Measurements from ENCODE around the gene PDE4A. TPM values are rescaled to one million over a fixed set of nuclear protein-coding genes. Genes with fewer than 3 reads are reported as not detected.

The PDE4A gene
- total RNA-seq, 4 donors from 2014 or later, result 6.4 to 10.1 (median 8.4) TPM

GRCh38 chr19:10518444-10519361, 98.4 kb downstream of the PDE4A start:
- ATAC-seq (no peak), DNase-seq (no peak)
- intact Hi-C loops (cut with DNase I; ENCODE audit: low total_unique reads) (no loop called here), in situ Hi-C loops (cut with MboI; ENCODE audit: low sequenced_read_pairs in 4 of 4) (no loop called here)
- TF ChIP-seq POLR2A (IDR thresholded peaks at IDR 0.05), result no peak
- TF ChIP-seq, protein P1, sequence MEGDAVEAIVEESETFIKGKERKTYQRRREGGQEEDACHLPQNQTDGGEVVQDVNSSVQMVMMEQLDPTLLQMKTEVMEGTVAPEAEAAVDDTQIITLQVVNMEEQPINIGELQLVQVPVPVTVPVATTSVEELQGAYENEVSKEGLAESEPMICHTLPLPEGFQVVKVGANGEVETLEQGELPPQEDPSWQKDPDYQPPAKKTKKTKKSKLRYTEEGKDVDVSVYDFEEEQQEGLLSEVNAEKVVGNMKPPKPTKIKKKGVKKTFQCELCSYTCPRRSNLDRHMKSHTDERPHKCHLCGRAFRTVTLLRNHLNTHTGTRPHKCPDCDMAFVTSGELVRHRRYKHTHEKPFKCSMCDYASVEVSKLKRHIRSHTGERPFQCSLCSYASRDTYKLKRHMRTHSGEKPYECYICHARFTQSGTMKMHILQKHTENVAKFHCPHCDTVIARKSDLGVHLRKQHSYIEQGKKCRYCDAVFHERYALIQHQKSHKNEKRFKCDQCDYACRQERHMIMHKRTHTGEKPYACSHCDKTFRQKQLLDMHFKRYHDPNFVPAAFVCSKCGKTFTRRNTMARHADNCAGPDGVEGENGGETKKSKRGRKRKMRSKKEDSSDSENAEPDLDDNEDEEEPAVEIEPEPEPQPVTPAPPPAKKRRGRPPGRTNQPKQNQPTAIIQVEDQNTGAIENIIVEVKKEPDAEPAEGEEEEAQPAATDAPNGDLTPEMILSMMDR (IDR thresholded peaks at IDR 0.05 in 4 of 5, conservative IDR thresholded peaks at IDR 0.05 in 1 of 5), result no peak
- Histone ChIP-seq H3K27ac (no peak overlapping the region), H3K9me3 (no peaks in the 10 kb centered on the region), H3K27me3 (peaks cover 54 to 62% (median 57%) of the 10 kb centered on the region in 3 donors), H3K36me3 (no peaks in the 10 kb centered on the region), H3K4me3 (no peak overlapping the region), H3K4me1 (peaks cover 3 to 8% of the 10 kb centered on the region in 2 donors)

MicroRNAs within 50 kb of the gene (microRNA counts, 767-probe panel; counts per million panel counts)
- microRNA hsa-miR-1181, result 356 to 448 counts per million in 2 donors

Small RNA genes lying within 50 kb of the gene (microRNA-seq; reads per million reads assigned to microRNA genes)
- gene MIR1181 (ENCODE audit: borderline replicate concordance in 2 of 2), result 0 reads per million in 2 donors

Other genes with a start within 250 kb of the PDE4A start
- gene DNMT1, start 225.6 kb upstream of the PDE4A start, total RNA-seq, result 10 to 100 TPM; 11.5 to 43.0 (median 17.7) TPM
- gene S1PR2, start 189.2 kb upstream of the PDE4A start, total RNA-seq, result 1 to 10 TPM in 2 of 4 donors, under 1 TPM in 2; 0.56 to 2.2 (median 1.1) TPM
- 100 to 1,000 TPM in 1 of 4 donors, 10 to 100 TPM in 3; 68.3 to 112 (median 84.4) TPM for gene MRPL4, start 168.3 kb upstream of the PDE4A start, total RNA-seq
- 10 to 100 TPM in 1 of 4 donors, 1 to 10 TPM in 3; 5.0 to 10.5 (median 7.7) TPM for gene ICAM1, start 149.4 kb upstream of the PDE4A start, total RNA-seq
- gene ICAM4, start 133.6 kb upstream of the PDE4A start, total RNA-seq, result not detected
- gene ICAM5, start 130.6 kb upstream of the PDE4A start, total RNA-seq, result not detected
- 1 to 10 TPM in 1 of 4 donors, under 1 TPM in 1, not detected in 2; 0.80 to 3.1 TPM for gene ZGLP1, start 110.7 kb upstream of the PDE4A start, total RNA-seq
- gene FDX2, start 104.5 kb upstream of the PDE4A start, total RNA-seq, result 10 to 100 TPM in 3 of 4 donors, 1 to 10 TPM in 1; 9.1 to 32.0 (median 21.9) TPM
- gene RAVER1, start 87.0 kb upstream of the PDE4A start, total RNA-seq, result 10 to 100 TPM; 10.0 to 15.9 (median 11.8) TPM
- gene ICAM3, start 80.9 kb upstream of the PDE4A start, total RNA-seq, result 1 to 10 TPM; 2.0 to 5.0 (median 3.2) TPM
- gene TYK2, start 40.0 kb upstream of the PDE4A start, total RNA-seq, result 10 to 100 TPM; 32.6 to 58.5 (median 50.9) TPM
- 100 to 1,000 TPM; 133 to 189 (median 163) TPM for gene CDC37, start 17.0 kb upstream of the PDE4A start, total RNA-seq
- 100 to 1,000 TPM; 189 to 336 (median 228) TPM for gene KEAP1, start 82.8 kb downstream of the PDE4A start, total RNA-seq
- not detected for gene S1PR5, start 96.9 kb downstream of the PDE4A start, total RNA-seq
- 100 to 1,000 TPM in 2 of 4 donors, 10 to 100 TPM in 2; 67.6 to 127 (median 96.0) TPM for gene ATG4D, start 123.4 kb downstream of the PDE4A start, total RNA-seq
- gene KRI1, start 145.5 kb downstream of the PDE4A start, total RNA-seq, result 10 to 100 TPM; 16.8 to 24.1 (median 19.9) TPM
- 10 to 100 TPM in 3 of 4 donors, 1 to 10 TPM in 1; 7.3 to 18.1 (median 13.4) TPM for gene CDKN2D, start 148.4 kb downstream of the PDE4A start, total RNA-seq
- under 1 TPM in 1 of 4 donors, not detected in 3; 0.32 TPM for gene AP1M2, start 166.8 kb downstream of the PDE4A start, total RNA-seq
- 100 to 1,000 TPM in 2 of 4 donors, 10 to 100 TPM in 2; 51.1 to 168 (median 105) TPM for gene SLC44A2, start 205.0 kb downstream of the PDE4A start, total RNA-seq
- 10 to 100 TPM; 67.3 to 88.2 (median 76.6) TPM for gene ILF3, start 233.8 kb downstream of the PDE4A start, total RNA-seq

Measured in gastrocnemius medialis (tissue), 4 donors.